HFFc6 (cell line): Measurements from ENCODE around the gene BAZ2A. TPM values are rescaled to one million over a fixed set of nuclear protein-coding genes. Genes with fewer than 3 reads are reported as not detected.
A peak's percentile ranks its signal among the peaks of the same experiment; 100 is the strongest.
"Not testable (repeated sequence)": the region's sequence is repeated elsewhere in the genome, so short reads cannot be mapped to it uniquely, and the experiment has no call there.

Experiments used
- DNase-seq: peaks from one replicate; pipeline ENCODE4 v3.0.0-alpha.2; 2018
- H3K27ac Mint-ChIP-seq: 2 replicates; pipeline ENCODE4 v1.8.0; 2020; ENCODE audit warnings: mild to moderate bottlenecking, mixed read lengths
- H3K27me3 Mint-ChIP-seq: 2 replicates; pipeline ENCODE4 v1.8.0; 2021; ENCODE audit warnings: mild to moderate bottlenecking, moderate library complexity, mixed read lengths; ENCODE audit not compliant: insufficient read depth
- H3K36me3 Mint-ChIP-seq: 2 replicates; pipeline ENCODE4 v1.8.0; 2021; ENCODE audit warnings: low read depth, mixed read lengths
- H3K4me1 Mint-ChIP-seq: 2 replicates; pipeline ENCODE4 v1.8.0; 2020; ENCODE audit warnings: low read depth, mixed read lengths
- H3K4me3 Mint-ChIP-seq: 2 replicates; pipeline ENCODE4 v1.8.0; 2020; ENCODE audit warnings: mild to moderate bottlenecking, moderate library complexity, mixed read lengths
- H3K9me3 Mint-ChIP-seq: 2 replicates; pipeline ENCODE4 v1.8.0; 2020; ENCODE audit warnings: mild to moderate bottlenecking, mixed read lengths
- total RNA-seq, 6 experiments: library from RNA; stranded (reverse); fragmentation: NEBNext Ultra II Directional; extraction: Animal tissue kit (Norgen Biotek cat#: 25700); gene quantifications; 2 replicates in 1 of 6; 3 replicates in 5 of 6; pipeline ENCODE4 v1.2.3, GENCODE V29; 2021
- TF ChIP-seq, protein P1 (sequence below): fragments of 200-600 bp; sonication (generic); IDR thresholded peaks from 2 replicates; pipeline ENCODE4 v1.5.0; 2021; ENCODE audit warnings: antibody characterized with exemption, mild to moderate bottlenecking

The BAZ2A gene
- total RNA-seq, 6 experiments from 2014 or later, result 54.2 to 60.4 (median 57.3) TPM

DNA sequence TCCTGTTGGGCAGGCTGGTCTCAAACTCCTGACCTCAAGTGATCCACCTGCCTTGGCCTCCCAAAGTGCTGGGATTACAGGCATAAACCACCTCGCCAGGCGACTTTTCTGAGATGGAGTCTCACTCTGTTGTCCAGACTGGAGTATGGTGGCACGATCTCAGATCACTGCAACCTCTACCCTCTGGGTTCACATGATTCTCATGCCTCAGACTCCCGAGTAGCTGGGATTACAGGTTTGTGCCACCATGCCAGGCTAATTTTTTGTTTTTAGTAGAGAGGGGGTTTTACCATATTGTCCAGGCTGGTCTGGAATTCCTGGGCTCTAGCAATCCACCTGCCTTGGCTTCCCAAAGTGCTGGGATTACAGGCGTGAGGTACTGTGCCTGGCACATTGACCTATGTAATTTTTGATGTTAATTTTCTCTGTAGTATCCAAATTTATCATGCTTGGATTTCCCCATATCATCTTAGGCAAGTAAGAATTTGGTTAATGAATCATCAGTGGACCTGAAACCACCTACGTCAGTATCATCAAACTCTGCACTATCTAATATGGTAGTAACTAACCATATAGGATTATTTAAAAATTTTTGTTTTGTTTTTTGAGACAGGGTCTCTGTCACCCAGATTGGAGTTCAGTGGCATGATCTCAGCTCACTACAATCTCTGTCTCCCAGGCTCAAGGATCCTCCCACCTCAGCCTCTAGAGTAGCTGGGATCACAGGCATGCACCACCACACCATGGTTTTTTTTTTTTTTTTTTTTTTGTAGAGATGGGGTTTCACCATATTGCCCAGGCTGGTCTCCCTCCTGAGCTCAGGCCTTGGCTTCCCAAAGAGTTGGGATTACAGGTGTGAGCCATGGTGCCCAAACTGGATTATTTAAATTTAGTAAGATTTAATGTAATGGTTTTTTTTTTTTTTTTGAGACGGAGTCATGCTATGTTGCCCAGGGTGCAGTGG is 27.6 kb upstream of the BAZ2A start:
- DNase-seq, result no peak
- peaks cover 27% of the 10 kb centered on the region for H3K36me3 Mint-ChIP-seq
- H3K9me3 Mint-ChIP-seq, result peaks cover 28% of the 10 kb centered on the region
- no peaks in the 10 kb centered on the region; the same call in 1 of the 2 replicates for H3K27me3 Mint-ChIP-seq
- TF ChIP-seq, protein P1, sequence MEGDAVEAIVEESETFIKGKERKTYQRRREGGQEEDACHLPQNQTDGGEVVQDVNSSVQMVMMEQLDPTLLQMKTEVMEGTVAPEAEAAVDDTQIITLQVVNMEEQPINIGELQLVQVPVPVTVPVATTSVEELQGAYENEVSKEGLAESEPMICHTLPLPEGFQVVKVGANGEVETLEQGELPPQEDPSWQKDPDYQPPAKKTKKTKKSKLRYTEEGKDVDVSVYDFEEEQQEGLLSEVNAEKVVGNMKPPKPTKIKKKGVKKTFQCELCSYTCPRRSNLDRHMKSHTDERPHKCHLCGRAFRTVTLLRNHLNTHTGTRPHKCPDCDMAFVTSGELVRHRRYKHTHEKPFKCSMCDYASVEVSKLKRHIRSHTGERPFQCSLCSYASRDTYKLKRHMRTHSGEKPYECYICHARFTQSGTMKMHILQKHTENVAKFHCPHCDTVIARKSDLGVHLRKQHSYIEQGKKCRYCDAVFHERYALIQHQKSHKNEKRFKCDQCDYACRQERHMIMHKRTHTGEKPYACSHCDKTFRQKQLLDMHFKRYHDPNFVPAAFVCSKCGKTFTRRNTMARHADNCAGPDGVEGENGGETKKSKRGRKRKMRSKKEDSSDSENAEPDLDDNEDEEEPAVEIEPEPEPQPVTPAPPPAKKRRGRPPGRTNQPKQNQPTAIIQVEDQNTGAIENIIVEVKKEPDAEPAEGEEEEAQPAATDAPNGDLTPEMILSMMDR, result no peak
- H3K27ac Mint-ChIP-seq, result no peak overlapping the region
- H3K4me1 Mint-ChIP-seq, result no peaks in the 10 kb centered on the region
- no peak overlapping the region for H3K4me3 Mint-ChIP-seq

DNA sequence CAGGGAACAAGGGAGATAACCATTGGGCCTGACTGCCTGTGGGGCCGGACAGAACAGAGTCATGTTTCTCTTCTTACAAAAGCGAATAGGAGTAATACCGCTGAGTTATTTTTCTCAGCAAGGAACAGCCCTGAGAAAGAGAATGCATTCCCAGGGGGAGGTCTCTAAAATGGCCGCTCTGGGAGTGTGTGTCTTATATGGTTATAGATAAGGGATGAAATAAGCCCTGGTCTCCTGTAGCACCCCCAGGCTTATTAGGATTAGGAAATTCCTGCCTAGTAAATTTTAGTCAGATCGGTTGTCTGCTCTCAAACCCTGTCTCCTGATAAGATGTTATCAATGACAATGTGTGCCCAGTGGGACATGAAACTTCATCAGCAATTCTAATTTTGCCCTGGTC is 23.7 kb upstream of the BAZ2A start:
- H3K27ac Mint-ChIP-seq, DNase-seq, H3K4me3 Mint-ChIP-seq, H3K4me1 Mint-ChIP-seq, H3K27me3 Mint-ChIP-seq: not testable (repeated sequence)
- peaks cover 26% of the 10 kb centered on the region for H3K36me3 Mint-ChIP-seq
- peaks cover 30% of the 10 kb centered on the region for H3K9me3 Mint-ChIP-seq

DNA sequence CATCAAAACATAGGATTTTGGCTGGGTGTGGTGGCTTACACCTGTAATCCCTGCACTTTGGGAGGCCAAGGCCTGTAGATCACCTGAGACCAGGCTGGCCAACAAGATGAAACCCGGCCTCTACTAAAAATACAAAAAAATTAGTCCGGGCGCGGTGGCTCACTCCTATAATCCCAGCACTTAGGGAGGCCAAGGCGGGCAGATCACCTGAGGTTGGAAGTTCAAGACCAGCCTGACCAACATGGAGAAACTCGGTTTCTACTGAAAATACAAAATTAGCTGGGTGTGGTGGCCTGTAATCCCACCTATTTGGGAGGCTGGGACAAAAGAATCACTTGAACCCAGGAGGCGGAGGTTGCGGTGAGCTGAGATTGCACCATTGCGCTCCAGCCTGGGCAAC is 17.9 kb upstream of the BAZ2A start:
- not testable (repeated sequence) for DNase-seq, H3K4me3 Mint-ChIP-seq, H3K9me3 Mint-ChIP-seq, H3K27ac Mint-ChIP-seq, H3K27me3 Mint-ChIP-seq
- Mint-ChIP-seq H3K36me3 (peaks cover 35% of the 10 kb centered on the region), H3K4me1 (peaks cover 25% of the 10 kb centered on the region)

DNA sequence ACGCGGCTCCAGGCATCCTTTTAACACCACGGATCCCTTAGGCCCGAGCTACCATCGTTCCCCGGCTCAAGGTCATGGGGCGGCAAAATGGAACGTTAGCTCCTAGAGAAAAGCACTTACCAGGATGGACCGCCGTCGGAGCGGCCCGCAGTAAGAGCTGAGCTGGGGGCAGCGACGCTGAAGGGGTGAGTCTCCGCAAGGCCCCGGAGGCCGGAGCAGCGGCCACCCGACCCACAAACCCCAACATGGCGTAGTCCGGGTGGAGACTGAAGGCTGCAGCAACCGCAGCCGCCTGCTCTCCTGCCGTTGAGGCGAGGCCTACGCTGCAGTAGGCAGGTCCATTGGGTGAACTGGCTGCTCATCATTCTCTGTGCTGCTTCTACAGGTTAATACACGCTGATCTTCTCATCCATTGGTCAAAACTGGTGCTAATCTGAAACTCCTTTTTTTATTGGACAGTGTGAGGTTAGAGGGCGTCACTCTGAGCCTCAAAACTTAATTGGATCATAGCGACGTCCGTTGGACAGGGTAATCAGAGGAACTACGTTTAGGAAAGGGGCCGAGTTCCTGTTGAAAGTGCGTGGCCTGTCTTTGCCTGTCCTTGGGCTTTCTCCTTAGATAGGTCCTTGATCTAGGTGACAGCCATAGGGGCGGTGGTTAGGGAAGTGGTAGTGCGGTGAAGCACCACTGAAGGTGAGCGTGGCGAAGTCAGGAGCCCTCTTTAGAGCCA is 15.8 kb upstream of the BAZ2A start, which contains the start of gene ATP5F1B:
Gene ATP5F1B (minus strand): TSS at position 268 of the 730 bp plus-strand sequence. CDS start 21 bp downstream, at position 247.
- DNase-seq, result peak; percentile 100
- Mint-ChIP-seq H3K27ac (peak within 1 kb of the TSS; percentile 98), H3K36me3 (peaks cover 38% of the 10 kb centered on the region)

DNA sequence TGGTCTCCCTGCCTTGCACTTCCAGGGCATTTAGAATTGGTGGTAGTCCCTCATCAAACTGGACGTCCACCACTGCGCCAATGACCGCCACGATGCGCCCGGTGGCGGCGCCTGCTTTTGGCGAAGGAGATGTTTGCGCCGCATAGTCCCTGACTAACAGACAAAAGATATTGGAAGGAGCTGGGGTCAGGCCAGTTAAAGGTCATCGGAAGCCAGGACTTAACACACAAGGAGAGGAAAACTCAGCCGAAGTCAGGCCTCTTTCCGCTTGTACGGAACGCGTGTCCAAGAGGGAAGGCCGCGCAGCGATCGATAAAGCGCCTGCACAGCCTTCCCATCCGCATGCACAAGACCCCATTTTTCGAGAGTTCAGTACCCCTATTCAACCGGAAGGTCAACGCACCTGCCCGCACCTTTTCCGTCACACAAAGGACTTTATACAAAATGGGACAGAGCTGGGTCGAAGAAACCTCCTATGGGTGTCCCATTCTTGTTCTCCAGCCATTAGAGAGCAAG is 15.1 kb upstream of the BAZ2A start:
- Mint-ChIP-seq H3K4me3 (peak overlapping the region; percentile 98), H3K36me3 (peaks cover 42% of the 10 kb centered on the region), H3K27ac (peak overlapping the region; percentile 98), H3K9me3 (no peaks in the 10 kb centered on the region), H3K27me3 (peaks cover 1% of the 10 kb centered on the region), H3K4me1 (peaks cover 25% of the 10 kb centered on the region)
- DNase-seq, result no peak
- TF ChIP-seq, protein P1, result no peak; the same call in 1 of the 2 replicates

More for the DNA sequence above, 15.8 kb upstream of the BAZ2A start, which contains the start of gene ATP5F1B:
- H3K9me3 Mint-ChIP-seq, result no peaks in the 10 kb centered on the region
- peaks cover 25% of the 10 kb centered on the region for H3K4me1 Mint-ChIP-seq
- peak within 1 kb of the TSS; percentile 98 for H3K4me3 Mint-ChIP-seq
- TF ChIP-seq, protein P1, result no peak; the same call in 1 of the 2 replicates
- peaks cover 1% of the 10 kb centered on the region for H3K27me3 Mint-ChIP-seq

DNA sequence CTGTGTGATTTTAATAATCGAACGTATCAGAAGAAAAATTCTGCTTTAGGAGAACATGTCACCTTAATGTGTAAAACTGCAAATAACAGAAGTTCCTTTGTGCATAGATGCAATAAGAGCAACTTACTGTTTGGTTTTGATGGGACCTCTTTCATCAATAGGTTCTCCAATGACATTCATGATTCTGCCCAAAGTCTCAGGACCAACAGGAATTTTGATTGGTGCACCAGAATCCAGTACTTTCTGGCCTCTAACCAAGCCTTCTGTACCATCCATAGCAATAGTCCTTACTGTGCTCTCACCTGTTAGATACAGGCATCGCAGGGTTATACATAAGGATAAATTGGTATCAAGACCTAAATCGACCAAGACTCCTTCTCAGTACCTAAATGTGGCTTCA is 14.5 kb upstream of the BAZ2A start:
- H3K4me1 Mint-ChIP-seq, result peaks cover 25% of the 10 kb centered on the region
- no peak for DNase-seq

More for the DNA sequence above, 14.5 kb upstream of the BAZ2A start:
- Mint-ChIP-seq H3K27ac (peak overlapping the region; percentile 98), H3K4me3 (peak overlapping the region; percentile 98), H3K36me3 (peaks cover 48% of the 10 kb centered on the region), H3K9me3 (no peaks in the 10 kb centered on the region), H3K27me3 (peaks cover 1% of the 10 kb centered on the region)
- TF ChIP-seq, protein P1, result no peak
